ENCODE measurements around the gene GTPBP3. TPM values are rescaled to one million over a fixed set of nuclear protein-coding genes. Genes with fewer than 3 reads are reported as not detected.

Gene GTPBP3
- polyA plus RNA-seq, 1 donor (not counting 4 experiments of a cell fraction or from before 2014, with no cell fraction given) = 7.2 TPM

- Histone ChIP-seq H3K79me2 (ENCODE audit: control insufficient read depth, insufficient read depth, low read length) (peaks cover 41% of the 10 kb centered on the region), H3K9me1 (ENCODE audit: control insufficient read depth, extremely low read depth, insufficient read depth, low read length) (peaks cover 3% of the 10 kb centered on the region)
Measured at GRCh38 chr19:17307876-17308377, 29.4 kb upstream of the GTPBP3 start.

GRCh38 chr19:17309198-17309964 lies 28.0 kb upstream of the GTPBP3 start, which contains the start of gene DDA1:
TSS of gene DDA1 (plus strand) at chr19:17309563. CDS start at chr19:17309655, 92 bp downstream.
- peak; percentile 99 for FAIRE-seq
- dilution Hi-C loops (cut with MboI; ENCODE audit: extremely low pct_ligation_motif_present, low sequenced_read_pairs) = no loop called here
- Histone ChIP-seq H3K36me3 (ENCODE audit: control insufficient read depth in 2 of 2, extremely low read depth in 1 of 2, insufficient read depth in 2 of 2, low read length in 2 of 2) (peaks cover 9 to 12% of the 10 kb centered on the region in 2 experiments), H3K9me3 (ENCODE audit: control insufficient read depth, low read depth, low read length) (no peaks in the 10 kb centered on the region), H4K20me1 (ENCODE audit: control insufficient read depth, extremely low read depth, insufficient read depth, low read length) (peaks cover 4% of the 10 kb centered on the region), H3K4me3 (ENCODE audit: control insufficient read depth in 2 of 3, extremely low read depth in 1 of 3, insufficient read depth in 2 of 3, low read depth in 1 of 3, low read length in 3 of 3) (peak within 1 kb of the TSS; percentile 83 to 97 (median 94)), H3K4me1 (ENCODE audit: control insufficient read depth, extremely low read depth, insufficient read depth, low read length) (peaks cover 37% of the 10 kb centered on the region), H3K4me2 (ENCODE audit: control insufficient read depth, extremely low read depth, insufficient read depth, low read depth, low read length) (peak within 1 kb of the TSS; percentile 83), H3K27ac (ENCODE audit: control insufficient read depth, insufficient read depth, low read length) (peak within 1 kb of the TSS; percentile 67), H3K9ac (ENCODE audit: control insufficient read depth, extremely low read depth, insufficient read depth, low read length) (peak within 1 kb of the TSS; percentile 87), H2AFZ (ENCODE audit: control insufficient read depth, low read length) (peak within 1 kb of the TSS; percentile 27), H3K79me2 (ENCODE audit: control insufficient read depth, insufficient read depth, low read length) (peaks cover 53% of the 10 kb centered on the region), H3K27me3 (ENCODE audit: control insufficient read depth, extremely low read depth, insufficient read depth, low read length) (no peaks in the 10 kb centered on the region), H3K9me1 (ENCODE audit: control insufficient read depth, extremely low read depth, insufficient read depth, low read length) (peaks cover 3% of the 10 kb centered on the region)
- peak; percentile 99 for DNase-seq (ENCODE audit: low read depth, low spot score)
- TF ChIP-seq CTCF (optimal IDR thresholded peaks at IDR 0.05 in 1 of 3, IDR thresholded peaks at IDR 0.05 in 1 of 3, conservative IDR thresholded peaks at IDR 0.05 in 1 of 3; ENCODE audit: extremely low read depth in 1 of 3, insufficient read depth in 2 of 3, low read length in 3 of 3) (no peak), EZH2 (IDR thresholded peaks at IDR 0.05; ENCODE audit: low read length) (no peak)

More at GRCh38 chr19:17307876-17308377, 29.4 kb upstream of the GTPBP3 start:
- DNase-seq (ENCODE audit: low read depth, low spot score) (no peak), FAIRE-seq (no peak)
- Histone ChIP-seq H3K4me2 (ENCODE audit: control insufficient read depth, extremely low read depth, insufficient read depth, low read depth, low read length) (no peak overlapping the region), H3K27me3 (ENCODE audit: control insufficient read depth, extremely low read depth, insufficient read depth, low read length) (no peaks in the 10 kb centered on the region), H4K20me1 (ENCODE audit: control insufficient read depth, extremely low read depth, insufficient read depth, low read length) (peaks cover 4% of the 10 kb centered on the region), H2AFZ (ENCODE audit: control insufficient read depth, low read length) (no peak overlapping the region), H3K27ac (ENCODE audit: control insufficient read depth, insufficient read depth, low read length) (no peak overlapping the region), H3K9ac (ENCODE audit: control insufficient read depth, extremely low read depth, insufficient read depth, low read length) (no peak overlapping the region), H3K4me1 (ENCODE audit: control insufficient read depth, extremely low read depth, insufficient read depth, low read length) (peaks cover 47% of the 10 kb centered on the region), H3K9me3 (ENCODE audit: control insufficient read depth, low read depth, low read length) (no peaks in the 10 kb centered on the region), H3K4me3 (ENCODE audit: control insufficient read depth in 2 of 3, extremely low read depth in 1 of 3, insufficient read depth in 2 of 3, low read depth in 1 of 3, low read length in 3 of 3) (no peak overlapping the region), H3K36me3 (ENCODE audit: control insufficient read depth in 2 of 2, extremely low read depth in 1 of 2, insufficient read depth in 2 of 2, low read length in 2 of 2) (peaks cover 0 to 4% of the 10 kb centered on the region in 2 experiments)
- dilution Hi-C loops (cut with MboI; ENCODE audit: extremely low pct_ligation_motif_present, low sequenced_read_pairs) = no loop called here
- TF ChIP-seq CTCF (optimal IDR thresholded peaks at IDR 0.05 in 1 of 3, IDR thresholded peaks at IDR 0.05 in 1 of 3, conservative IDR thresholded peaks at IDR 0.05 in 1 of 3; ENCODE audit: extremely low read depth in 1 of 3, insufficient read depth in 2 of 3, low read length in 3 of 3) (no peak), EZH2 (IDR thresholded peaks at IDR 0.05; ENCODE audit: low read length) (no peak)
